Keratinocyte (primary cell): ENCODE measurements around the gene FAM161A. TPM values are rescaled to one million over a fixed set of nuclear protein-coding genes. Genes with fewer than 3 reads are reported as not detected.
"Not testable (repeated sequence)": the region's sequence is repeated elsewhere in the genome, so short reads cannot be mapped to it uniquely, and the experiment has no call there.

ENCODE experiments used
- DNase-seq: peaks from one replicate; pipeline ENCODE4 v3.0.0-alpha.2; 2011; ENCODE audit warnings: low read depth, missing footprints, low spot score
- FAIRE-seq: peaks from 2 replicates; lab custom pipeline; 2011; peaks lifted over from hg19 to GRCh38; lab: Jason Lieb, UNC
- H2AFZ ChIP-seq: 2 replicates; pipeline ENCODE4 v1.6.0; 2012; ENCODE audit warnings: low read length, control low read depth, inconsistent platforms; ENCODE audit not compliant: control insufficient read depth
- H3K27ac ChIP-seq: 2 replicates; pipeline ENCODE4 v1.5.1; 2011; ENCODE audit warnings: low read length; ENCODE audit not compliant: control insufficient read depth, insufficient read depth
- H3K27me3 ChIP-seq: 3 replicates; pipeline ENCODE4 v1.6.0; 2011; ENCODE audit warnings: low read length; ENCODE audit not compliant: control insufficient read depth, insufficient read depth; ENCODE audit errors: extremely low read depth
- H3K36me3 ChIP-seq, 2 experiments: 2 replicates in 1 of 2; 3 replicates in 1 of 2; pipeline ENCODE4 v1.5.1; 2011; ENCODE audit warnings: low read length in 2 of 2, mild to moderate bottlenecking in 1 of 2; ENCODE audit not compliant: control insufficient read depth in 2 of 2, insufficient read depth in 2 of 2; ENCODE audit errors: extremely low read depth in 1 of 2
- H3K4me1 ChIP-seq: 3 replicates; pipeline ENCODE4 v1.5.1; 2011; ENCODE audit warnings: low read length; ENCODE audit not compliant: control insufficient read depth, insufficient read depth; ENCODE audit errors: extremely low read depth
- H3K4me2 ChIP-seq: 3 replicates; pipeline ENCODE4 v1.6.0; 2011; ENCODE audit warnings: low read depth, low read length; ENCODE audit not compliant: control insufficient read depth, insufficient read depth; ENCODE audit errors: extremely low read depth
- H3K4me3 ChIP-seq, 3 experiments: fragments of 200-600 bp in 1 of 3; sonication (generic) in 1 of 3; 2 replicates in 2 of 3; 3 replicates in 1 of 3; pipeline ENCODE4 v1.5.1; 2011 to 2016; ENCODE audit warnings: low read length in 3 of 3, mild to moderate bottlenecking in 3 of 3, control low read depth in 2 of 3, inconsistent platforms in 1 of 3, low read depth in 1 of 3, mixed read lengths in 1 of 3, mixed run types in 1 of 3, moderate library complexity in 1 of 3; ENCODE audit not compliant: control insufficient read depth in 2 of 3, insufficient read depth in 2 of 3; ENCODE audit errors: extremely low read depth in 1 of 3
- H3K79me2 ChIP-seq: 2 replicates; pipeline ENCODE4 v1.6.0; 2012; ENCODE audit warnings: low read length; ENCODE audit not compliant: control insufficient read depth, insufficient read depth
- H3K9ac ChIP-seq: 3 replicates; pipeline ENCODE4 v1.6.0; 2011; ENCODE audit warnings: low read length; ENCODE audit not compliant: control insufficient read depth, insufficient read depth; ENCODE audit errors: extremely low read depth
- H3K9me1 ChIP-seq: 3 replicates; pipeline ENCODE4 v1.6.0; 2011; ENCODE audit warnings: low read length; ENCODE audit not compliant: control insufficient read depth, insufficient read depth; ENCODE audit errors: extremely low read depth
- H3K9me3 ChIP-seq: 2 replicates; pipeline ENCODE4 v1.5.1; 2012; ENCODE audit warnings: low read depth, low read length; ENCODE audit not compliant: control insufficient read depth
- H4K20me1 ChIP-seq: 3 replicates; pipeline ENCODE4 v1.6.0; 2011; ENCODE audit warnings: low read length; ENCODE audit not compliant: control insufficient read depth, insufficient read depth; ENCODE audit errors: extremely low read depth
- CTCF ChIP-seq, 3 experiments: IDR thresholded peaks in 1 of 3; conservative IDR thresholded peaks in 1 of 3; optimal IDR thresholded peaks in 1 of 3; 2 replicates in 2 of 3; 3 replicates in 1 of 3; pipeline versions ENCODE3 to v1.5.1; 2011; ENCODE audit warnings: low read length in 3 of 3, mild to moderate bottlenecking in 3 of 3, moderate library complexity in 2 of 3, control low read depth in 1 of 3, inconsistent platforms in 1 of 3; ENCODE audit not compliant: insufficient read depth in 2 of 3; ENCODE audit errors: extremely low read depth in 1 of 3
- EZH2 ChIP-seq: IDR thresholded peaks from one replicate; pipeline ENCODE4 v1.6.1; 2012; ENCODE audit warnings: inconsistent platforms, mild to moderate bottlenecking, low read length, moderate library complexity
- dilution Hi-C: fragments of 300-500 bp; cut with MboI; formaldehyde crosslinking; loops from one replicate; pipeline ENCODE4 v1.7.0; 2020; ENCODE audit warnings: low sequenced_read_pairs; ENCODE audit not compliant: extremely low pct_ligation_motif_present
- polyA plus RNA-seq, 5 experiments: library from polyadenylated mRNA; depleted of rRNA in 3 of 5; stranded (reverse) in 3 of 5; stranded (forward) in 1 of 5; unstranded in 1 of 5; fragments of >200 nt; gene quantifications; 1 replicate in 1 of 5; 2 replicates in 3 of 5; 3 replicates in 1 of 5; pipeline versions ENCODE4 v1.2.1 to v1.2.3, GENCODE V29; 2011 to 2012; ENCODE audit warnings: missing spikeins in 2 of 5, low read depth in 1 of 5, low replicate concordance in 1 of 5

Gene FAM161A
- polyA plus RNA-seq, 1 donor (not counting 4 experiments of a cell fraction or from before 2014, with no cell fraction given): 2.1 TPM

DNA sequence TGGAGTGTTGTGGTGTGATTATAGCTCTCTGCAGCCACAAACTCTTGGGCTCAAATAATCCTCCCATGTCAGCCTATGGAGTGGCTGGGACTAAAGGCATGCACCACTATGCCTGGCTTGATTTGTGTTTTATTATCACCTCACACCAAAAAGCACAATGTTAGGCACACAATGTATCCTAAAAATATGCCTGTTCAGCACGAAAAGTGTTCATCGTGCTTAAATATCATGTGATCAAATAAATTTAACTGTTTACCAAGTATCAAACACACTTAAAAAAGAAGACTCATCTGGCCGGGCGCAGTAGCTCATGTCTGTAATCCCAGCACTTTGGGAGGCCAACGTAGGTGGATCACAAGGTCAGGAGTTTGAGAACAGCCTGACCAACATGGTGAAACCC, 29.0 kb upstream of the FAM161A start:
- peaks cover 3% of the 10 kb centered on the region for H3K9me1 ChIP-seq
- dilution Hi-C loops: no loop called here
- peaks cover 33% of the 10 kb centered on the region for H3K4me1 ChIP-seq
- TF ChIP-seq EZH2 (no peak), CTCF (optimal IDR thresholded peaks at IDR 0.05 in 1 of 3, IDR thresholded peaks at IDR 0.05 in 1 of 3, conservative IDR thresholded peaks at IDR 0.05 in 1 of 3; ENCODE audit: extremely low read depth in 1 of 3, insufficient read depth in 2 of 3, low read length in 3 of 3) (no peak)
- H4K20me1 ChIP-seq: peaks cover 23% of the 10 kb centered on the region
- H3K4me3 ChIP-seq: no peak overlapping the region
- H3K9me3 ChIP-seq: no peaks in the 10 kb centered on the region
- no peak overlapping the region for H3K27ac ChIP-seq
- DNase-seq (no peak), FAIRE-seq (no peak)
- no peak overlapping the region for H3K4me2 ChIP-seq
- peaks cover 61% of the 10 kb centered on the region for H3K79me2 ChIP-seq
- H2AFZ ChIP-seq: no peak overlapping the region
- peaks cover 10 to 30% of the 10 kb centered on the region in 2 experiments for H3K36me3 ChIP-seq
- H3K27me3 ChIP-seq: no peaks in the 10 kb centered on the region
- no peak overlapping the region for H3K9ac ChIP-seq

- H3K4me3 ChIP-seq, H4K20me1 ChIP-seq, H3K9ac ChIP-seq, H2AFZ ChIP-seq, dilution Hi-C loops, DNase-seq, FAIRE-seq, H3K9me1 ChIP-seq, H3K9me3 ChIP-seq, H3K27me3 ChIP-seq: not testable (repeated sequence)
- Histone ChIP-seq H3K4me1 (peaks cover 18% of the 10 kb centered on the region), H3K36me3 (peaks cover 20 to 38% of the 10 kb centered on the region in 2 experiments), H3K27ac (peak overlapping the region; percentile 31), H3K79me2 (peaks cover 33% of the 10 kb centered on the region), H3K4me2 (peak overlapping the region; percentile 48)
Measured at GRCh38 chr2:61879351-61879750, 25.5 kb upstream of the FAM161A start.

GRCh38 chr2:61878761-61879160, 24.9 kb upstream of the FAM161A start:
- H3K9me1 ChIP-seq: no peaks in the 10 kb centered on the region
- no peak overlapping the region for H3K4me3 ChIP-seq
- H3K36me3 ChIP-seq: peaks cover 20 to 43% of the 10 kb centered on the region in 2 experiments
- H2AFZ ChIP-seq: no peak overlapping the region
- DNase-seq: no peak
- peaks cover 4% of the 10 kb centered on the region for H4K20me1 ChIP-seq
- peaks cover 18% of the 10 kb centered on the region for H3K4me1 ChIP-seq
- H3K27ac ChIP-seq: peak overlapping the region; percentile 31
- H3K9me3 ChIP-seq: no peaks in the 10 kb centered on the region
- H3K4me2 ChIP-seq: peak overlapping the region; percentile 48
- FAIRE-seq: peak; percentile 74
- peaks cover 30% of the 10 kb centered on the region for H3K79me2 ChIP-seq
- no peak overlapping the region for H3K9ac ChIP-seq
- no peak for TF ChIP-seq CTCF (optimal IDR thresholded peaks at IDR 0.05 in 1 of 3, IDR thresholded peaks at IDR 0.05 in 1 of 3, conservative IDR thresholded peaks at IDR 0.05 in 1 of 3; ENCODE audit: extremely low read depth in 1 of 3, insufficient read depth in 2 of 3, low read length in 3 of 3)
- TF ChIP-seq EZH2: no peak
- no peaks in the 10 kb centered on the region for H3K27me3 ChIP-seq
- dilution Hi-C loops: no loop called here
